HEK293T (cell line): ENCODE data around the gene CBS.
"Not testable (repeated sequence)": the region's sequence is repeated elsewhere in the genome, so short reads cannot be mapped to it uniquely, and the experiment has no call there.

Experiments
- ARNT ChIP-seq: fragments of 450-650 bp; IDR thresholded peaks from 2 replicates; pipeline ENCODE4 v1.6.1; 2017; ENCODE audit warnings: mild to moderate bottlenecking
- HDGF ChIP-seq: fragments of 450-650 bp; IDR thresholded peaks from 2 replicates; pipeline ENCODE4 v1.6.1; 2017; ENCODE audit warnings: antibody characterized with exemption, borderline replicate concordance
- NFRKB ChIP-seq: fragments of 450-650 bp; IDR thresholded peaks from 2 replicates; pipeline ENCODE4 v1.6.1; 2016; ENCODE audit warnings: mild to moderate bottlenecking, moderate library complexity
- SP1 ChIP-seq: fragments of 450-650 bp; IDR thresholded peaks from 2 replicates; pipeline ENCODE4 v1.6.1; 2017
- SUZ12 ChIP-seq: fragments of 450-650 bp; IDR thresholded peaks from 2 replicates; pipeline ENCODE4 v1.6.1; 2016; ENCODE audit warnings: mild to moderate bottlenecking
- TF ChIP-seq, protein P1 (sequence below): fragments of 450-650 bp; IDR thresholded peaks from 2 replicates; pipeline ENCODE4 v1.6.1; 2016

DNA sequence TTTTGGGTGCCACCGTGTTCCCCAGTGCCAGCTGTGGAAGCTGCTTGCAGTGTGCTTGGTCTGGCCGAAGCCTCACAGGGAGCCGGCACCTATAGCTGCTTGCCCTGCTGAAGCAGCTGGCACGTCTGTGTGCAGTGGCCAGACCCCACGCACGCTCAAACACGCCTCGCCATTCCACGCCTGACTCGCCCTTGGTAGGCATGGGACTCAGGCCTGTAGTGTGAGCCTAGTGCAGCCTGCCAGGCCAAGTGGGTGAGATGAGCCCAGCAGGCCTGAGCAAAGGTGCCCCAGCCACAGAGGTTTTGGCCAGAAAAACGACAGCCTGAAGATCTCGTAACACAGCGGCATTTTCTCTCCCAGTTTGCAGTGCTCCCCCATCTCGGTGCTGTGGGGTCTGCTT, 32.3 kb downstream of the CBS start:
- TF ChIP-seq SP1, NFRKB, ARNT, SUZ12, HDGF: not testable (repeated sequence)
- TF ChIP-seq, protein P1, sequence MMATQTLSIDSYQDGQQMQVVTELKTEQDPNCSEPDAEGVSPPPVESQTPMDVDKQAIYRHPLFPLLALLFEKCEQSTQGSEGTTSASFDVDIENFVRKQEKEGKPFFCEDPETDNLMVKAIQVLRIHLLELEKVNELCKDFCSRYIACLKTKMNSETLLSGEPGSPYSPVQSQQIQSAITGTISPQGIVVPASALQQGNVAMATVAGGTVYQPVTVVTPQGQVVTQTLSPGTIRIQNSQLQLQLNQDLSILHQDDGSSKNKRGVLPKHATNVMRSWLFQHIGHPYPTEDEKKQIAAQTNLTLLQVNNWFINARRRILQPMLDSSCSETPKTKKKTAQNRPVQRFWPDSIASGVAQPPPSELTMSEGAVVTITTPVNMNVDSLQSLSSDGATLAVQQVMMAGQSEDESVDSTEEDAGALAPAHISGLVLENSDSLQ, result not testable (repeated sequence)
